ENCODE results near the gene PRDM8.
A peak's percentile ranks its signal among the peaks of the same experiment; 100 is the strongest.
"Not testable (repeated sequence)": the region's sequence is repeated elsewhere in the genome, so short reads cannot be mapped to it uniquely, and the experiment has no call there.

PRDM8 gene

GRCh38 chr4:80196922-80197573 is at the start of gene PRDM8:
PRDM8 (plus strand) TSS chr4:80197503; CDS start chr4:80200081, 2,578 bp downstream.
- DNase-seq, result peak; percentile 42

DNA sequence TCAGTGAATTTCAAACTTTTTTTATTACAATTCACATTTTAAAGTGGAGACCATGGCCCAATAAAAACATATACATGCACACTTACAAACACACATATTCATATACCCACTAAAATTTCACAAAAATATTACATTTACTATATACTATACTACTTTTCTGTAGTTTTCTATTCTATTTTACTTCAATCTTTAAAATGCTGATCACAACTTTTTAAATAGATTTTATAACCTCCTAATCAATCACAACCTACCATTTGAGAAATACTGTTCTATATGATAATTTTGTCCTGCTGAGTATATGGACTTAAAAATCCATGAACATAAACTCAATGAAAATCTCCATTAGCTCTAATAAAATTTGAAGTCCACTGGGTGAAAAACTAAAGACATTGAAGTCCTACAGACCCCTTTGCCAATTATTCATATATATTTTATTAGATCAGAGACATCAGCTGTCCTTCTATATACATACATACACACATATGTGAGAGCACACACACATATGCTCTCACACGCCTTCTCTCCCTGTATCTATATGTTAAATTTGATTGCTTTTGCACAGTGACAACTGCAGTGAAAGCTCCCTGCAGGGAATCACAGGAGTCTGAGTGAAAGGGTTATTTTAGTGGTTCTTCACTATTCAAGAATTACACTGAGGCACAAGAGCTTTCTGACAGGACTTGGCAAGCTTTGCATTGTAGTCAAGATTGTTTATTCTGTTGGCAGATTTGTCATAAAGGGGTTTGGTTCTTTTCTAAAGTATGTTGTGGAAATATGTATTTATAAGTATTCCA is 46.7 kb upstream of the PRDM8 start:
- DNase-seq, result no peak

- DNase-seq, result no peak
These were observed 45.3 kb upstream of the PRDM8 start for GRCh38 chr4:80151981-80152380.

- DNase-seq, result no peak
These were observed 43.3 kb upstream of the PRDM8 start for GRCh38 chr4:80153874-80154544.

DNA sequence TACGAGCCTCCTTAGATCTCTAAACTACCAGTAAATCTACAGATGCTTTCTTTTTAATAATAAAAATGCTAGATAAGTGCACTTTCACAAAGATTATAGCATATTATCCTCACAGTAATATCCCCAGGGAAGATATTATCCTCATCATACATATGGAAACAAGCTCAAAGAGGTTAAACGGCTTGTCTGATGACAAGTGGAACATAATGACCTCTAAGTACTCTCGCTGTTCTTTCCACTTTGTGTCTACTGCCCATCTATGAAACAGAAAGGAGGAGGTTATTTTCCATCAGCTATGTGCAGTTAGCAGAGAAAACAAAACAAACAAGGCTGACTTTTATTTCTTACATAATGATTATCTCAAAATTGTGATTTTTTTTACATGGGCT is 42.8 kb upstream of the PRDM8 start:
- peak; percentile 2 for DNase-seq

DNA sequence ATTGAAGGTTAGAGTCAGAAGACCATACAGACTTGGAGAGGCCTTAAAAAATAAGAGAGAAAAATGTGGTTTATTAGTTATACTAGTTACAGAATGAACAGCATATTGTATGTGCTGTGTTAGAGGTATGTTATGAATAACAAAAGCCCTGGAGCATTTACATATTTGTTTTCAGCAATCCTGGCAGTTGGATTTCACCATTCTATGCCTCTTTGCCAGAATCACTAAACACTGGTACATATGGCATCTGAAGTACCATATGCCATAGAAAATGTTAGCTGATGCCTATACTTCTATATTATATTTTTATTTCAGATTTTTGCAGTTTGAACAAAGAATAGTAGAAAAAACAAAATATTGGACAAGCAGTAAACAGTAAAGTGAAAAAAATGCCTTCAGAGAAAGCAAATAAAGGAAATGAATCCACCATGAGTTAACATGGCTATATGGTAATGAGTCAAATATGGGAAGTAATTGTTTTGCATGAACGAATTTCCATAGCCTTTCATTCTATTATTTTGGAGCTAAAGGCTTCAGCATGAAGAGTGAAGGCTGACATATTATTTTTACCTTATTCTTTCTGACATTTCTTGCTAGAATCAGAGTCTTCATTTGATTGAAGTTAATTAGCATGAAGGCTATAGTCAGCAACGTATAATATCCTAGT is 41.9 kb upstream of the PRDM8 start:
- no peak for DNase-seq

- DNase-seq, result no peak
These were observed 40.9 kb upstream of the PRDM8 start for GRCh38 chr4:80156410-80156809.

GRCh38 chr4:80161413-80162058 is 35.8 kb upstream of the PRDM8 start:
- no peak for DNase-seq

DNA sequence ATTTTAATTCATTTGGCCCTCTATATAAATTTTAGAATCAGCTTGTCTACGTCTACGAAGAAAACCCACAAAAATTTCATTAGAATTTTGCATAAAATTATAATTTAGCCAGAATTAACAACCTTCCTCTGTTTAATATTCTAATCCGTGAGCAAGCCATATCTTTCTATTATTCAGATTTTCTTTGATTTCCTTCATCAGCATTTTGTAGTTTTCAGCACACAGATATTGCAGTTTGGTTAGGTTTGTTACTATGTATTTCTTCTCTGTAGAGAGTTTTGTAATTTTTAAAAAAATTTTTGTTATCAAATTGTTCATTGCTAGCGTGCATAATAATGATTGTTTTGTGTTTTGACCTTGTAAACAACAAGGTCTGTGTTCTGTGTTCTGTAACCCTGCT is 34.9 kb upstream of the PRDM8 start:
- no peak for DNase-seq

- no peak for DNase-seq
These were observed 31.4 kb upstream of the PRDM8 start for GRCh38 chr4:80165855-80166254.

GRCh38 chr4:80171251-80171650 is 26.1 kb upstream of the PRDM8 start:
- no peak for DNase-seq

GRCh38 chr4:80171656-80172055 is 25.6 kb upstream of the PRDM8 start:
- no peak for DNase-seq

DNA sequence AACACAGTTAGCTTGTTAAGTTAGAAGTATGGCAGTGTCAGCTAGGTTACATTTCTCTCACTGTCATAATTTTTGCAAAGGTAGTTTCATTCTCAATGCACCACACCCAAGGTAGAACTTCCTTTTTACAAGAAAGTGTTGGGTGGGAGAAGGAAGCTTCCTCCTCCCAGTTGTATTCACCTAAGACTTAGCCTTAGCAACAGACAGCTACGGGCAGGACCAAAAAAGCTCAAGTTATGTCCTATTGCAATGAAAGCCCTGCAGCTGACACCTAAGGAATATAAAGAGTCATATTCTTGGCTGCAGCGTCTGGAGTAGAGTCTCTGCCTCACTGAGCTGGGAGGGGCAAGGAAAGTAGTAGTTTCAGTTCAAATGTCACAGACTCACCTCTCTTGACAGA is 25.1 kb upstream of the PRDM8 start:
- no peak for DNase-seq

- no peak for DNase-seq
These were observed 23.9 kb upstream of the PRDM8 start for GRCh38 chr4:80173401-80173800.

DNA sequence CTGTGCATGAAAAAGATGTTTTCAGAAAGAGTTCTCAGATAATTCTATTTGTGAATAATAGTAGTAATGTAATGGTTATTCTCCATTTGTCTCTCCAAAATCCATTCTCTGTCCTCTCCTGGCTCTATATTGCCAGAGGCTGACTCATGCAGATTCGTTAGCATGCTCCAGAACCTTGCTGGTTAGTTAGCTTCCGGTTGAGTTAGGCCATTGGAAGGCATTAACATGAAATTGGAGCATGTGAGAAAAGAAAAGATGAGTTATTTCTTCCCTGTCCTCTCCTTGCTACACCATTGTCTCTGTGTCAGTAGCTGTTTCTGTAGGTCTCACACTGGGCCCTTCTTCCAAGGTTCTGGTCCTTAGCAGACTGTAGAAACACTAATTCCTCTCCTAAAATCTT is 23.5 kb upstream of the PRDM8 start:
- no peak for DNase-seq

- DNase-seq, result not testable (repeated sequence)
These were observed 19.5 kb upstream of the PRDM8 start for GRCh38 chr4:80177793-80178192.

- no peak for DNase-seq
These were observed 18.3 kb upstream of the PRDM8 start for GRCh38 chr4:80178964-80179363.

- DNase-seq, result no peak
These were observed 17.6 kb upstream of the PRDM8 start for GRCh38 chr4:80179637-80180161.

DNA sequence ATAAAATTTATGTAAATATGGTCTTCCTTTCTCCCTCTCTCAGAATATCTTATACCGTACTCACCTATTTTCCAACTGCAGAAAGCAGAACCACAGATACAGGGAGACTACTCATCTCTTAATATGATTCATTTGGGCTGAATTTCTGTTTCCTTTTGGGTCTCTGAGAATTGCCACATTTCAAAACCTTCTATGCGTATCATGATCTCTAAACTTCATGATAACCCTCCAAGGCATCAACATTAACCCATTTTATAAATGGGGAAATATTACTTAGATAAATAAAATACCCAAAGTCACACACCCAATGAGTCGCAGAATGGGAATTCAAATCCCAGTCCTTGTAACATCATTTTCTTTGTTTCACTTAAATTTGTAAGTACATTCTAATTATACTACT is 16.6 kb upstream of the PRDM8 start:
- no peak for DNase-seq

- DNase-seq, result no peak
These were observed 15.0 kb upstream of the PRDM8 start for GRCh38 chr4:80182237-80182866.

DNA sequence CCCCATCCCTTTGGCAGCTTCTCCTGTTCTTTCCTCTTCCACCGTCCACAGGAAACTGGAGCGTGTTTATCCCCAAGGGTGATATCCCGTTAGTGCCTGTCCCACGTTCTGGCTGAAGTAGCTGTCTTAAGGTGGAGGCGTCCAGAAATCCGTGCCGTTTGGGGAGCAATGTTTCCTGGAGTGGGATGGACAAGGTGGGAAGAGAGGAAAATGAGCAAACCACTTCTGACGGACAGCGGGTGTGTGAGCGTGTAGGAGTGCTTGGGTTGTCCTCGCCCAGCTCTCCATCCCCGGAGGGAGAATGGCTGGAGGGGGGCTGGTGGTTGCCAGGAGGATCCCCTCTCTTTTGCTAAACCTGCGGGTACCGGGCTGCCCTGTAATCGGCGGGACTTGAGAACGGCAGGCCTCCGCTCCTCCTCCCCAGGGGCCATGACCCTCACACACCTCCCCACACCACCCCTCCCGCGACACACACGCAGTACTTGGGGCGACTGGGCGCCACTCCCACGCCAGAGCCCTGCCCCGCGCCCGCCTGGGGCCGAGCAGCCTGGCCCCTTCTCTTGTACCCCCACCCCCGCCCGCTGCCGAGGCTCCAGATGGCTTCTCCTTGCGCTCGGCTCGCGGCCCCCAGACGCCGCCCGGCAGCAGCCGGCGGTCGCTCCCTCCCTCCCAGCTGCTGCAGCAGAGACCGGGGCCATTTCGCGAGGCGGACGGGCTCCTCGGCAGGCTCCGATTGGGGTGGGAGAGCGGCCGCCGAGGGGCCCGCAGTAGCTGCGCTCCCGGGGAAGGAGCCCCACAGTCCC is 13.9 kb upstream of the PRDM8 start:
- DNase-seq, result no peak
